ENCODE data around the gene XCR1. TPM values are rescaled to one million over a fixed set of nuclear protein-coding genes. Genes with fewer than 3 reads are reported as not detected.

Gene XCR1
- total and polyA plus RNA-seq, 2 donors (not counting 3 experiments of a cell fraction or from before 2014, with no cell fraction given) = not detected

DNA sequence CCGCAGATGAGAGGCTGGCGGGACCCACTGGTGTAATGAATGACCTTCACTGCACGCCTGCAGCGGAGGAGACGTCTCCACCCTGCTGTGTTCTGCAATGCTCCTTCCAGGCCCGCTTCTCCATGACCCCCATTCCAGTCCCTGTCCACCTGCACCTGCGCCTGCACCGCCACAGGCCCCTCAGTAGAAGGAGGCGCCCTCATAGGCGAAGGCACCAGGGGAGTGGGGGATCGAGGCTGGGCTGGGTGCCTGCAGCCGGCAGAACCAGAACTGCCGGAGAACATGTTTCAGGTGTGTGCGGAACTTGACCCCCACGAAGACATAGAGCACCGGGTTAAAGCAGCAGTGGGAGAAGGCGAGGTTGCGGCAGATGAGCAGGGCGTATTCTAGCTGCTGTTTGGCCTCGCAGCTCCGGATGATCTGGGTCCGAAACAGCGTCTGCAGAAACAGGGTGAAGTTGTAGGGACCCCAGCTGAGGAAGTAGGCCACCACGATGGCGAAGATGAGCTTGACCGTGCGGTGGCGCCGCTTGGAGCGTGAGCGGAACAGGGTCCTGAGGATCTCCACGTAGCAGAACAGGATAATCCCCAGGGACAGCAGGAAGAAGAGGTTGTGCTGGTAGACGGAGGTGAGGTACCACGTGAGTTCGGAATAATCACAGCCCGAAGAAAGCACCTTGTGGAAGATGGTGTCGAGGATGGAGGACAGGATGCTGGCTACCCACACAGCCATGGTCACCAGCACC is 6.3 kb downstream of the XCR1 start:
- intact Hi-C loops (cut with micrococcal nuclease) (no loop called here), dilution Hi-C loops (cut with MboI; ENCODE audit: extremely low pct_ligation_motif_present, low sequenced_read_pairs) (no loop called here)
- Histone ChIP-seq H2AFZ (ENCODE audit: low read depth, low read length) (no peak overlapping the region), H3K4me2 (ENCODE audit: insufficient read depth, low read length) (no peak overlapping the region), H3K79me2 (ENCODE audit: control insufficient read depth, insufficient read depth, low read length) (no peaks in the 10 kb centered on the region), H3K36me3 (ENCODE audit: control insufficient read depth in 2 of 2, extremely low read depth in 1 of 2, insufficient read depth in 2 of 2, low read length in 2 of 2) (no peaks in the 10 kb centered on the region), H3K27me3 (ENCODE audit: control insufficient read depth in 2 of 2, insufficient read depth in 2 of 2, low read length in 2 of 2) (peaks cover 0 to 11% of the 10 kb centered on the region in 2 experiments), H3K4me1 (ENCODE audit: control insufficient read depth, extremely low read depth, insufficient read depth, low read length) (no peaks in the 10 kb centered on the region), H4K20me1 (replicated peaks; ENCODE audit: control insufficient read depth, extremely low read depth, insufficient read depth, low read length) (no peaks in the 10 kb centered on the region), H3K27ac (ENCODE audit: insufficient read depth, low read depth, low read length) (no peak overlapping the region), H3K9me3 (replicated peaks; ENCODE audit: control insufficient read depth, insufficient read depth, low read length) (no peaks in the 10 kb centered on the region), H3K4me3 (replicated peaks in 1 of 3; ENCODE audit: insufficient read depth in 1 of 3, low read depth in 1 of 3, low read length in 3 of 3) (no peak overlapping the region), H3K9ac (replicated peaks; ENCODE audit: extremely low read depth, insufficient read depth, low read length) (no peak overlapping the region), H3K9me1 (replicated peaks; ENCODE audit: control insufficient read depth, extremely low read depth, insufficient read depth, low read length) (no peaks in the 10 kb centered on the region)
- no TSS peak for BruUV-seq (replicated peaks)
- DNase-seq (ENCODE audit: low read depth, low spot score) (no peak), FAIRE-seq (no peak)
- POLR2A ChIA-PET = no interaction called here
- no peak for TF ChIP-seq MYC (IDR thresholded peaks at IDR 0.05; ENCODE audit: low read depth, low read length)
- no peak for TF ChIP-seq FOS (IDR thresholded peaks at IDR 0.05; ENCODE audit: borderline replicate concordance, insufficient read depth, low read length)
- no peak for TF ChIP-seq JUN (IDR thresholded peaks at IDR 0.05; ENCODE audit: borderline replicate concordance, insufficient read depth, insufficient read length, low read depth)
- TF ChIP-seq, protein P1, sequence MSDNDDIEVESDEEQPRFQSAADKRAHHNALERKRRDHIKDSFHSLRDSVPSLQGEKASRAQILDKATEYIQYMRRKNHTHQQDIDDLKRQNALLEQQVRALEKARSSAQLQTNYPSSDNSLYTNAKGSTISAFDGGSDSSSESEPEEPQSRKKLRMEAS (IDR thresholded peaks at IDR 0.05; ENCODE audit: insufficient read depth, insufficient read length) = no peak
- TF ChIP-seq GATA2 (IDR thresholded peaks at IDR 0.05; ENCODE audit: insufficient read depth, insufficient read length, low read depth, low read length) = no peak
- TF ChIP-seq, protein P2, sequence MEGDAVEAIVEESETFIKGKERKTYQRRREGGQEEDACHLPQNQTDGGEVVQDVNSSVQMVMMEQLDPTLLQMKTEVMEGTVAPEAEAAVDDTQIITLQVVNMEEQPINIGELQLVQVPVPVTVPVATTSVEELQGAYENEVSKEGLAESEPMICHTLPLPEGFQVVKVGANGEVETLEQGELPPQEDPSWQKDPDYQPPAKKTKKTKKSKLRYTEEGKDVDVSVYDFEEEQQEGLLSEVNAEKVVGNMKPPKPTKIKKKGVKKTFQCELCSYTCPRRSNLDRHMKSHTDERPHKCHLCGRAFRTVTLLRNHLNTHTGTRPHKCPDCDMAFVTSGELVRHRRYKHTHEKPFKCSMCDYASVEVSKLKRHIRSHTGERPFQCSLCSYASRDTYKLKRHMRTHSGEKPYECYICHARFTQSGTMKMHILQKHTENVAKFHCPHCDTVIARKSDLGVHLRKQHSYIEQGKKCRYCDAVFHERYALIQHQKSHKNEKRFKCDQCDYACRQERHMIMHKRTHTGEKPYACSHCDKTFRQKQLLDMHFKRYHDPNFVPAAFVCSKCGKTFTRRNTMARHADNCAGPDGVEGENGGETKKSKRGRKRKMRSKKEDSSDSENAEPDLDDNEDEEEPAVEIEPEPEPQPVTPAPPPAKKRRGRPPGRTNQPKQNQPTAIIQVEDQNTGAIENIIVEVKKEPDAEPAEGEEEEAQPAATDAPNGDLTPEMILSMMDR (IDR thresholded peaks at IDR 0.05; ENCODE audit: extremely low read depth in 1 of 2, insufficient read depth in 1 of 2, low read depth in 1 of 2, low read length in 2 of 2) = no peak
- no peak for TF ChIP-seq EZH2 (IDR thresholded peaks at IDR 0.05; ENCODE audit: borderline replicate concordance, low read depth, low read length, severe bottlenecking)
- no peak for TF ChIP-seq POLR2A (IDR thresholded peaks at IDR 0.05; ENCODE audit: low read depth, low read length)
- TF ChIP-seq POLR2AphosphoS5 (IDR thresholded peaks at IDR 0.05; ENCODE audit: insufficient read depth, low read depth, low read length) = no peak
- CTCF ChIA-PET = no interaction called here
